IPS DF 4.7 (cell line): ENCODE data around the gene ABTB2.
"Not testable (repeated sequence)": the region's sequence is repeated elsewhere in the genome, so short reads cannot be mapped to it uniquely, and the experiment has no call there.

ENCODE experiments used
- DNase-seq: peaks from one replicate; pipeline ENCODE4 v3.0.0-alpha.2; 2013; ENCODE audit warnings: low spot score; ENCODE audit errors: extremely low read depth

ABTB2 gene

GRCh38 chr11:34191578-34191977, 166.2 kb downstream of the ABTB2 start:
- no peak for DNase-seq

GRCh38 chr11:34190192-34191139, 167.3 kb downstream of the ABTB2 start:
- DNase-seq, result no peak

DNA sequence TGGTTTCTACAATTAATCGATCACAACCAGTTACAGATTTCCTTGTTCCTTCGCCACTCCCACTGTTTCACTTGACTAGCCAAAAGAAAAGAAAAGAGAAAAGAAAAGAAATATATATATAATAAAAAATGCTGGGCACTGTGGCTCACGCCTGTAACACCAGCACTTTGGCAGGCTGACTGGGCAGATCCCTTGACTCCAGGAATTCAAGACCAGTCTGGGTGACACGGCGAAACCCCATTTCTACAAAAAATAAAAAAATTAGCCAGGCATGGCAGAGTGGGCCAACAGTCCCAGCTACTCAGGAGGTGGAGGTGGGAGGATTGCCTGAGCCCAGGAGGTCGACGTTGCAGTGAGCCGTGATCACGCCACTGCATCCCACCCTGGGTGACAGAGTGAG, 168.6 kb downstream of the ABTB2 start:
- no peak for DNase-seq

DNA sequence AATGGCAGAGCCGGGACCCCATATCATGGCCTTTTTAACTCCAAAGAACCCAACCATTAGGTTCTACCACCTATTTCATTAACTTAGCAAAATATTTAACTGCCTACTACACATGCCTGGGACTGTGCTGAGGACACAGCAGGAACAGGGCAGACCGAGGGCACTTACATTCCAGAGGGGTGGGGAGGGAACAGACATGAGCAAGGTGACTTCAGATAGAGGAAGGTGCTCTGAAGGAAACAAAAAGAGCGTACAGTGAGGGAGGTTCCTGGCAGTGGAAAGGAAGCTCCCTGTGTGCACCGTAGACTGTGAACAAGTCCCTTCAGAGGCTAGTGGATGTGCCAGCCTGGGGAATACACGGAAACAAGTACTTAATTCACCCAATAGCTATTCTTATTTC, 169.6 kb downstream of the ABTB2 start:
- no peak for DNase-seq

DNA sequence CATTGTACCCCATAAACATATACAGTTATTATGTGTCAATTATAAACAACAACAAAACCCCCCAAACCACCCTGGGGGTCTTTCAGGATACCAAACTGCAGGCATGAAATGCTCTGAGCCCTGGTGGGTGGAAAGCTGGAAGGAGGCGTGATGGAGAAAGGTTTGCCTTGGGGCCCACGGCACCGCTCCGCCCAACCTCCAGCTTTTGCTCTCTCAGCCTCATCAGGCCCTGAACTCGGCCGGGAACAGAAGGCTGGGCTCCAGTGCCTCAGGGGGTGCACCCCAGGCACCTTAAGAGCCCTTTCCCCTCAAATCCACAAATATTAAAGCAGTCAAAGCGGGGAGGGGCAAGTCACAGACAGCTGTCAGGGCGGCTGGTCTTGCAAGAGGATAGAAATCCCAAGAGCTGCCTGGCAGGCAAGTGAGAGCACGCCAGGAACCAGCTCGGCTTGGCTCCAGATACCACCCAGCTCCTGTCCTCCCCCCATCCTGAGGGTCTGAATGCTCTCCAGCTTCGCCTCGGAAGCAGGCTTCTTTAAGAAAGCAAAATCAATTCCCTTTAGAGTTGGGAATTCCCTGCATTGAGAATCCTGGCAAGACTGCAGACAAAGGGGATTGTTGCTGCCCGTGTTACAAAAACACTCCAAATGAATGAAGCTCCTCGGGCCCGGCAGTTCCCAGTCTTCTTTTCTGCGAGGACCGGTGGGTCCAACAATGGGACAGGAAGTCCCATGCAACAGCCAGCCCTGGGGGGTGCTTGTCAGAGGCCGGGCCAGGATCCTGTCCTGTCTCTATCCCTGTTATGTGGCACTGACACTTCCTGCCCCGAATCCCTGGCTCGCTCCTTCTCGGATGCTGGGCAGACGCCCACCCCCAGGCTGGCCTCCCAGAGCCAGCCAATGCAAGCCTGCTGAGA, 171.6 kb downstream of the ABTB2 start:
- no peak for DNase-seq

DNA sequence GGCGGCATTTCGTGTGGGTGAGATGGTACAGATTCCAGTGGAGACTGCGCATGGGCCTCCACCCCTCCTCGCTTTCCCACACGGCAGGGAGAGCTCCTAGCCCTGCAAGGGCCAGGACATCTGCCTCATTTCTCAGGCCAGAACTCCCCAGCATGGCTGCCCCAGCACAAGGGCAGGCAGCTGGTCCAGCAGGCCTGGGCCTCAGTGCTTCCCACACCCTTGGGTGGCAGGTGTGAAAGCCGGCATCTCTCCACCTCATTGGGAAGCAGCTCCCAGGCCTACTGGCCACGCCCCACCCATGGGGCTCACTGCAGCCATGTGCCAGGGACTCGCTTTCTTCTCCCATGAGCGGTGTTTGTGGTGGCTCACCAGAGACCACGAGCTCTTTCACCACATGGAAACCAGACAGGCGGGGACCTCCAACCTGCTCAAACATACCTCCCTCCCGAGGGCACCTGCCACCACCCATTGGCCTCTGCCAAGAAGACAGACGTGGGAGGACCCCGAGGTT, 173.2 kb downstream of the ABTB2 start:
- DNase-seq, result no peak

GRCh38 chr11:34183848-34184391, 173.9 kb downstream of the ABTB2 start:
- DNase-seq, result no peak

DNA sequence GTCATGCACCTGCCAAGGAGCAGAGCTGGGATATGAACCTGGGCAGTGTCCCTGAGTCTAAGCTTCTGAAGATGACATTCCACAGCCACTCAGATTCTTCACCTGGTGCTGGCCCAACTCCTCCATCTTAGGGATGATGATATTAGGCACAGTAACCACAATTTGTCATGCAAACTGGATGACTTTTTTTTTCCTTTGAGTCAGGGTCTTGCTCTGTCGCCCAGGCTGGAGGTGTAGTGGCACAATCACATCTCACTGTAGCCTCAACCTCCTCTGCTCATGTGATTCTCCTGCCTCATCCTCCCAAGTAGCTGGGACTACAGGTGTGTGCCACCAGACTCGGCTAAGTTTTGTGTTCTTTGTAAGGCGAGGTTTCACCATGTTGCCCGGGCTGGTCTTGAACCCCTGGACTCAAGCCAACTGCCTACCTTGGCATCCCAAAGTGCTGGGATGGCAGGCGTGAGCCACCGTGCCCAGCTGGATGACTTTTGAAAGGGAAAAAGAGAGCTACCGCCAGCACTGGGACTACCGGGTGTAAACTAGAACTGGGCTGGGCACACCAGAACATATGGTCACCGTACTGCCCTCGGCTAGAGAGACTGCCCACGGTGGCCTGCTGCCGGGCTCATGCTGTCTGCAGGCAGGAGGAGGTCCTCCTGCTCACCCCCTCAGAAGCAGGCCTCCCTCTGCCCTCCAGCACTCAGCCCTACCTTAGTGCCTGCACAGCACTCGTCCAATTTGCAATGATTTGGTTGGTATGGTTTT, 174.7 kb downstream of the ABTB2 start:
- DNase-seq, result no peak

GRCh38 chr11:34182425-34182824, 175.4 kb downstream of the ABTB2 start:
- DNase-seq, result no peak

- DNase-seq, result no peak
These were observed 175.9 kb downstream of the ABTB2 start for GRCh38 chr11:34181856-34182405.

DNA sequence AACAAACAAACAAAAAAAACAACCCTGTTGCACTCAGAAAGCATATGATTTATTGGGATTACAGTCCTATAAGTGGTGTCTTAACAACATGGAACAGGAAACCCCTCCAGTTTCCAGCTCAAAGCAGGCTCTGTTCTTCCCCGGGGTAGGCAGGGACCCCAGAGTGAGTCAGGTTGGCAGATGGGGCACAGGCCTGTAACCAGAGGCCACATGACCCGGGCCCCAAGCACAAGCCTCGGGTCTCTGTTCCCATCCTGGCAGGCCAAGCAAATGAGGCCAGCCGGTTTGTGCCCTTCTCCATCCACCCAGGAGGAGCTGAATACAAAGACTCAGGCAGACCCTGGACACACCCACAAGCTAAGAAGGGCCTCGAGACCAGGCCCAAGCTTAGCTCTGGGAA, 176.6 kb downstream of the ABTB2 start:
- DNase-seq, result no peak

GRCh38 chr11:34180814-34181165, 177.0 kb downstream of the ABTB2 start:
- not testable (repeated sequence) for DNase-seq

DNA sequence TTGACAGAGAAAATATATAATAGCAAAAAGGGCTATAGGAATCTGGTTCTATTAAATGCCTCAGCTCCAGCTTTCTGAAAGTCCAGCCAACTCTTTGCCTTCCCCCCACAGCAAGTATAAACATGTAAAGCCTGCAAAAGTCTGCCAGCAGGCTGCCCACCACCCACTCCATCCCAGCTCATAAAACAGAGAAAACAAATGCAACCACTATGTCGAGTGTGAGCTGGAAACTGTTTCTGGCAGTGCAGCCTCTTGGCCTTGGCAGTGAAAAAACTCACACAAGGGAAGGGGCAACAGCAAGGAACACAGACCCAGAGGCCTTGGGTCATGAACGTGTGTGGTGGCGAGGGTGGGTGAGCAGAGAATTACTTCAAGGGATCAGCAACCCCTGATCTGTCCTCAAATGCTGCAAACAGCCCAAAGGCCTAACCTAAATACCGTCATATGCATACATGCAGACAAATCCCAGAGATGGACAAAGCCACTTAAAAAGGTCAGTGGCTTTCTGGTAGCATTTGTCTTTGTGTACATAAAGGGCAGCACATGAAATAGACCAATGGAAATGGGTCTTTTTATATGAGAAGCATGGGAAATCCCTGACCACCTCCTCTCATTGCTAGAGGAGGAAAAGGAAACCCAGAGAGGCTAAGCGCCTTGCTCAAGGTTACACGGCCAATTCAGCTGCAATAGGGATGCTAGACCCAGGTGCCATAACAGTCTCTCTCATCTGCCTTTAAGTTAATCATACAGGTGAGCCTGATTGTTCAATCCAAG, 177.6 kb downstream of the ABTB2 start:
- DNase-seq, result no peak

DNA sequence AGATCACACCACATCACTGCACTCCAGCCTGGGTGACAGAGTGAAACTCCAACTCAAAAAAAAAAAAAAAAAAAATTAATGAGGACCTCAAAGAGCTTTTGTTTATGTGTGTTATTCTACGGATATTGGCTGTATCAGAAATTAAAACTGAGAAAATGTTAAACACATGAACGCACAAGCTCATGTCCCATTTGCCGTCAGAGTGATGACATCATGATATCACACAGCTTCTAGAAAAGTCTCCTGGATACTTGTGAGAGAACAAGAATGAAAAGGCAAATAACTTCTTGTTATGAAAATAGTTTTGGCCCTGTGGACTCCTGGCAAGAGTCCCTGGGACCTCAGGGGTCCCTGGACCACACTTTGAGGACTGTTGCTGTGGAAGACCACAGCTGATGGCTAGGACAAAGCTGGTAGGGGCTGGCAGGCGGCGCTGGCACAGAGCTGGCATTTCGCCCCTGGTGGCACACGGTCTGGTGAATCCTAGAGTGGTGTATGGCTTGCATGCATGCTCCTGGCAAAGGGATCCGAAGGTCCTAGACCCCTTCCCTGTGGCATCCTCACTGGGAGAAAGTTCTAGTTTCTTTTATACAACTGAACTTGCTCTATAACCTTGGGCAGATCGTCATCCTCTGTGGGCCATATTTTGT, 178.7 kb downstream of the ABTB2 start:
- no peak for DNase-seq

GRCh38 chr11:34178209-34178821, 179.5 kb downstream of the ABTB2 start:
- DNase-seq, result no peak

- DNase-seq, result no peak
These were observed 181.0 kb downstream of the ABTB2 start for GRCh38 chr11:34176751-34177209.

DNA sequence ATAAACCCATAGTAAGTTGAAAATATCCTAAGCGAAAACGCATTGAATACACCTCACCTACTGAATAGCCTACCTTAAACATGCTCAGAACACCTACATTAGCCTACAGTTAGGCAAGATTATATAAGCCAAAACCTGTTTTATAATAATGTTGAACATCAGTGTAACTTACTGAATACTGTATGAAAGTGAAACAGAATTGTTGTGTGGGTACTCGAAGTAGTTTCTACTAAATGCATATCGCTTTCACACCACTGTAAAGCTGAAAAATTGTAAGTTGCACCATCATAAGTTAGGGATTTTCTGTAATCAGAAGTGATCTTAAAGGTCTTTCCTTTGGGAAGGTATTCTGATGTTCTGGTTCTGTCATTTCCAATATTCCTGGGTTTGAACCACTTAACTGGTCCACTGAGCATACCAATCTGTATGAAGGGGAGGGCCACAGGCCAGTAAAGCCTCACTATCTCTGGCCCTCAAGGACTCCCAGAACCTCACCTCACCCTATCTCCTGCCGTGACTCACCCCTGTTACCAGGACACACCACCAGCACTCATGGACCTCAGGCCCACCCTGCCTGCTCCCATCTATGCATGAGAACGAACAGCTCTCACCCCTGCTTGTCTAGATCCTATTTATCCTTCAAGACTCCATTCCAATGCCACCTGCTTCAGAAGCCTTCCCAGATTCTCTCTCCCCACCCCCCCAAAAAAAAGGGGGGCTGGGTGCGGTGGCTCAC, 182.4 kb downstream of the ABTB2 start:
- DNase-seq, result no peak

GRCh38 chr11:34174412-34175041, 183.3 kb downstream of the ABTB2 start:
- no peak for DNase-seq
